UCSD-AML1 (cell line): ENCODE data around the gene OBSCN.

Source experiments
- DNase-seq: peaks from one replicate; lab custom pipeline; 2025; ENCODE audit not compliant: unreplicated experiment; lab: John Stamatoyannopoulos, UW

Gene OBSCN

DNA sequence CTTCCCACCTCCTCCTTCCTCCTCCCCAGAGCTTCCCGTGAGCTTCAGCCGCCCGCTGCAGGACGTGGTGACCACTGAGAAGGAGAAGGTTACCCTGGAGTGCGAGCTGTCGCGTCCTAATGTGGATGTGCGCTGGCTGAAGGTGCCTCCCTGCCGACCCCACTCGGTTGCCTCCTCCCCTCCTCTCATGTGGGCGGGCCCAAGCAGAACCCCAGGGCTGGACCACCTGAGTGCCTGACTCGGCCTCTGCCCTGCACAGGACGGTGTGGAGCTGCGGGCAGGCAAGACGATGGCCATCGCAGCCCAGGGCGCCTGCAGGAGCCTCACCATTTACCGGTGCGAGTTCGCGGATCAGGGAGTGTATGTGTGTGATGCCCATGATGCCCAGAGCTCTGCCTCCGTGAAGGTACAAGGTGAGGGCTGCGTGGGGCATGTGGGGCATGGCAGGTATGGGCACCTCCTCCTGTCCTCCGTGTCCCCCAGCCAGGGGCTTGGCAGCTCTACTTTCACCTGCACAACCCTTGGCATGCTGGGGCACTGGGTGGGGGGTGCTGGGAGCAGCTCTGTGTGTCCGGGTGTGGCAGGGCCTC is 69.2 kb downstream of the OBSCN start:
- no peak for DNase-seq

GRCh38 chr1:228277491-228278431 is 69.9 kb downstream of the OBSCN start:
- DNase-seq: no peak

DNA sequence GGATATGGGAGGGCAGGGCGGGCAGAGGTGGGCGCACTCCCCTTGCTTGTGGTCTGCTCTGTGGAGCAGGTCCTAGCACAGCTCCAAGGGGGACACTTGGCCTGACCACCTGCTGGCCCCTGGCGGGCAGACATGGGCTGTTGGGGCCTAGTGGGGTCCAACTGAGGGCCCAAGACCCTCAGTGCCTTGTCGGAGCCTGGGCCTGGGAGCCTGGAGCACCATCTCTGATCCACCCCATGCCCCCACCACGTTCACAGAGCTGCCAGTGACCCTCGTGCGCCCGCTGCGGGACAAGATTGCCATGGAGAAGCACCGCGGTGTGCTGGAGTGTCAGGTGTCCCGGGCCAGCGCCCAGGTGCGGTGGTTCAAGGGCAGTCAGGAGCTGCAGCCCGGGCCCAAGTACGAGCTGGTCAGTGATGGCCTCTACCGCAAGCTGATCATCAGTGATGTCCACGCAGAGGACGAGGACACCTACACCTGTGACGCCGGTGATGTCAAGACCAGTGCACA is 70.6 kb downstream of the OBSCN start:
- DNase-seq: no peak

- DNase-seq: no peak
Observed at GRCh38 chr1:228279011-228279721, 71.3 kb downstream of the OBSCN start.

DNA sequence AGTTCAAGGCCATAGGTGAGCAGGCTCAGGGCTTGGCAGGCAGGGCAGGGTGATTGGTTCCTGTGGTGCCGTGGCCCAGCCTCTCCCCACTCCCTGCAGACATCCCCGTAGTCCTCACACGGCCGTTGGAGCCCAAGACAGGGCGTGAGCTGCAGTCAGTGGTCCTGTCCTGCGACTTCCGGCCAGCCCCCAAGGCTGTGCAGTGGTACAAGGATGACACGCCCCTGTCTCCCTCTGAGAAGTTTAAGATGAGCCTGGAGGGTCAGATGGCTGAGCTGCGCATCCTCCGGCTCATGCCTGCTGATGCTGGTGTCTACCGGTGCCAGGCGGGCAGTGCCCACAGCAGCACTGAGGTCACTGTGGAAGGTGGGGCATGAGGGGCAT is 71.9 kb downstream of the OBSCN start:
- DNase-seq: no peak

DNA sequence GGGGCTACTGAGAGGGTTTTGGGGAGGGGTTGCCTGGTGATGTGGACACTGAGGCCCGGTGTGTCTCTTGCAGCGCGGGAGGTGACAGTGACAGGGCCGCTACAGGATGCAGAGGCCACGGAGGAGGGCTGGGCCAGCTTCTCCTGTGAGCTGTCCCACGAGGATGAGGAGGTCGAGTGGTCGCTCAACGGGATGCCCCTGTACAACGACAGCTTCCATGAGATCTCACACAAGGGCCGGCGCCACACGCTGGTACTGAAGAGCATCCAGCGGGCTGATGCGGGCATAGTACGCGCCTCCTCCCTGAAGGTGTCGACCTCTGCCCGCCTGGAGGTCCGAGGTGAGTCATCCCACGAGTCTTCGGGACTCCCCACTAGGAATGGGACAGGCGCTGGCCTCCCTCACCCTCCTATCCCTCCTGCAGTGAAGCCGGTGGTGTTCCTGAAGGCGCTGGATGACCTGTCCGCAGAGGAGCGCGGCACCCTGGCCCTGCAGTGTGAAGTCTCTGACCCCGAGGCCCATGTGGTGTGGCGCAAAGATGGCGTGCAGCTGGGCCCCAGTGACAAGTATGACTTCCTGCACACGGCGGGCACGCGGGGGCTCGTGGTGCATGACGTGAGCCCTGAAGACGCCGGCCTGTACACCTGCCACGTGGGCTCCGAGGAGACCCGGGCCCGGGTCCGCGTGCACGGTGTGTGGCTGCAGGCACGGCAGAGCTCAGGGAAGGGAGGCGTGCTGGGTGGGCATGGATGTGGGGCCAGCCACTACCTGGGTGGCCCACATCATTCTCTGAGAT is 72.5 kb downstream of the OBSCN start:
- DNase-seq: no peak

GRCh38 chr1:228280961-228281591 is 73.2 kb downstream of the OBSCN start:
- no peak for DNase-seq

- DNase-seq: no peak
Observed at GRCh38 chr1:228281631-228282328, 73.9 kb downstream of the OBSCN start.

DNA sequence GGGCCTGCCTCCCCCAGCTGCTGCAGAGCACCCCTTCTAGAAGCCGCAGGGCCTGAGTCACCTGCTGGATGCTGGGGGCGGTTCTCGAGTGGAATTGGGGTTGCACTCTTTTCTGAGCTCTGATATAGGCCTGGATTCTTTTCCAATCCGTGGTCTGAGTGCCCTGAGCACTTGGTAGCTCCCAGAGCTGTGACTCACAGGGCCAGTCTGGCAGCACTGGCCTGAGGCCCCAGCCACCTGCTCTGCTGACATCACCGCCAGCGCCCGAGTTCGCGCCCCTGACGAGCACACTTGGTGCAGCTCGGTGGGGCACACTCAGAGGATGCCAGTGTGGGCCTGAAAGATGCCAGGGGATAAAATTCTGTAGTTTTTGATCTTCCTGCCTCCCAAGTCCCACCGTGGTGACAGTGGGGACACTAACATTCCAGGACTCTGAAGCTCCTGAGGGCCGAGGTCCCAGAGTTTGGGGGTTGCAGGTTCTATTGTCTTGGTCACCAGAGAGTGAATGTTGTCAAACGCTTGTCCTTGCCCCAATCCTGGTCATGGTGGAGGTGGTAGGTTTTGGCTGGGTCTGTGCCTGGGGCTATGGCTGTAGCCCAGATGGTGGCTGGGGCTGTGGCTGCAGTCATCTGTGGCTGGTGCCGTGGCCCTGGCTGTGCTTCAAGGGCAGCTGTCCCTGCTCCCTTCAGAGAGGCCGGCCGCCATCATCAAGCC is 74.6 kb downstream of the OBSCN start:
- no peak for DNase-seq

DNA sequence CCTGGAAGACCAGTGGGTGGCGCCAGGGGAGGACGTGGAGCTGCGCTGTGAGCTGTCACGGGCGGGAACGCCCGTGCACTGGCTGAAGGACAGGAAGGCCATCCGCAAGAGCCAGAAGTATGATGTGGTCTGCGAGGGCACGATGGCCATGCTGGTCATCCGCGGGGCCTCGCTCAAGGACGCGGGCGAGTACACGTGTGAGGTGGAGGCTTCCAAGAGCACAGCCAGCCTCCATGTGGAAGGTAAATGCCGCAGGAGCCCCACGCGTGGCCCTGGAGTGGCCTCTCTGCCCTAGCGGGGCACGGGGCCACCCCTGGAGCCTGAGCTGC is 75.2 kb downstream of the OBSCN start:
- no peak for DNase-seq

GRCh38 chr1:228283476-228284147 is 75.8 kb downstream of the OBSCN start:
- DNase-seq: no peak

- no peak for DNase-seq
Observed at GRCh38 chr1:228284148-228284495, 76.3 kb downstream of the OBSCN start.

GRCh38 chr1:228284521-228284920 is 76.7 kb downstream of the OBSCN start:
- DNase-seq: no peak

DNA sequence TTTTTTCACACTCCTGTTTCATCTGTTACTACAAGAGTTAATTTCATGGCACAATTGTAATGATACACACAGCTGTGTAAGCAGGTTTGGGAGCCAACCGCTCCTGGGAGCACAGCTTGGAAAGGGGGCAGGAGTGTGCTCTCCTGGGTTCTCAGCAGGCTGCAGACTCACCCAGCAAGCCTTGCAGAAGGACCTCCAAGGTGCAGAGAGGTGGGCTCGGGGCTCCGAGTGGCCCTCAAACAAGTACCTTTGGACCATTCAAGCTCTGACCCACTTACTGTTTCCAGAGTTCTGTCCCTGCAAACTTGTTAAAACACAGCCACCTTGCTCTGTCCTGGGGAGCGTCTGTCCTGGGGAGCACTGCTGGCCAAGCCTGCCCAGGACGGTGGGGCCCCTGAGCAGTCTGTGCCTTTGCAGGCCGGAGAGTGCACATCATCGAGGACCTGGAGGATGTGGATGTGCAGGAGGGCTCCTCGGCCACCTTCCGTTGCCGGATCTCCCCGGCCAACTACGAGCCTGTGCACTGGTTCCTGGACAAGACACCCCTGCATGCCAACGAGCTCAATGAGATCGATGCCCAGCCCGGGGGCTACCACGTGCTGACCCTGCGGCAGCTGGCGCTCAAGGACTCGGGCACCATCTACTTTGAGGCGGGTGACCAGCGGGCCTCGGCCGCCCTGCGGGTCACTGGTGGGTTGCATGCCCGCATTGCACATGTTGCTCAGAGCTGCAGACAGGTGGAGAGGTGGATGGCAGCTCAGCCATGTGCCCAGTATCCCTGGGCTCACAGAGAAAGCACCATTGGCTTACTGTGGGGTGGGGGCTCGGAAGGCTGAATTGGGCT is 78.0 kb downstream of the OBSCN start:
- DNase-seq: no peak

DNA sequence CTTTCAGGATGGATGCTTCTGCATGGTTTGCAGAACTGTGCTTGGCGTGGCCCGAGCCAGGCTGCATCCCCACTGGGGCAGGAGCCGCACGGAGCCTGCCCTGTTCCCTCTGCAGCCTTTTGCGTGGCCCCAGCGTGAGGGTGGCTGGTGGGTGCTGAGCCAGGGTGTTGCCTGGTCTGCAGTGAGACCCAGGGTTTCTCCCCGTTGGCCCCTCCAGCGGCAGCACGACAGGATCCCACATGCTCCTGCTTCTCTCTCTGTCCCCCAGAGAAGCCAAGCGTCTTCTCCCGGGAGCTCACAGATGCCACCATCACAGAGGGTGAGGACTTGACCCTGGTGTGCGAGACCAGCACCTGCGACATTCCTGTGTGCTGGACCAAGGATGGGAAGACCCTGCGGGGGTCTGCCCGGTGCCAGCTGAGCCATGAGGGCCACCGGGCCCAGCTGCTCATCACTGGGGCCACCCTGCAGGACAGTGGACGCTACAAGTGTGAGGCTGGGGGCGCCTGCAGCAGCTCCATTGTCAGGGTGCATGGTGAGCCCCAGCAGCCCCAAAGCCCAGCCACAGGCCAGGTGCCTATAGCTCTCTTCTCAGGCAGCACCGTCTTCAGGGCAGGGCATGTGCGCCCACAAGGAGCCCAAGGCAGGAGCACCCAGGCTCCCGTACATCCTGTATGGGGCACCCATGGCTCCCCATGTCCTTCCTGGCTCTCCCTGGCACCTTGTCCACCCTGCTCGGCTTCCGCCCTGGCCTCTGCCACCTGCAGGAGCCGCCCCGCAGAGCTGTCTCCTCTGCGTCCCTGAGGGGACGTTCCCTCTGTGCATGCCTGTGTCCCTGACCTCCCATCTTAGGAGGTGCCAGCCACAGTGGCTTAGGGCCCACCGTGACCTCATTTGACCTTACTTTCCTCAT is 78.9 kb downstream of the OBSCN start:
- DNase-seq: no peak

DNA sequence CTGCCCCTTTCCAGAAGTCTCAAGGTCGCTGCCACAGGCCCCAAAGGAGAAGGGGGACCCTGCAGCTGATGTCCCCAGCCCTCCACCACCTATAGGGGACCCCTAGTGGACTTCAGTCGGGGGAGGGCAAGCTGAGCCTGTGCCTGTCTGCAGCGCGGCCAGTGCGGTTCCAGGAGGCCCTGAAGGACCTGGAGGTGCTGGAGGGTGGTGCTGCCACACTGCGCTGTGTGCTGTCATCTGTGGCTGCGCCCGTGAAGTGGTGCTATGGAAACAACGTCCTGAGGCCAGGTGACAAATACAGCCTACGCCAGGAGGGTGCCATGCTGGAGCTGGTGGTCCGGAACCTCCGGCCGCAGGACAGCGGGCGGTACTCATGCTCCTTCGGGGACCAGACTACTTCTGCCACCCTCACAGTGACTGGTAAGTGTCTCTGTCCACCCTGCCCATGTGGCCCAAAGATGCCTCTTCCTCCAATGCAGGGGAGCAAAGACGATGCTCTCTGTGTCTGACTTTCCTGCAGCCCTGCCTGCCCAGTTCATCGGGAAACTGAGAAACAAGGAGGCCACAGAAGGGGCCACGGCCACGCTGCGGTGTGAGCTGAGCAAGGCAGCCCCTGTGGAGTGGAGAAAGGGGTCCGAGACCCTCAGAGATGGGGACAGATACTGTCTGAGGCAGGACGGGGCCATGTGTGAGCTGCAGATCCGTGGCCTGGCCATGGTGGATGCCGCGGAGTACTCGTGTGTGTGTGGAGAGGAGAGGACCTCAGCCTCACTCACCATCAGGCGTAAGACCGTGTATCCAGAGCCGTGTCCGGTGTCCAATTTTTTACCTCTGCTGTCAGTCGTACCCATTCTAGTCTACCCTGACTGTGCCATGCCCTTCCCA is 79.9 kb downstream of the OBSCN start:
- DNase-seq: no peak
